ENCODE results near the gene MTG2. TPM values are rescaled to one million over a fixed set of nuclear protein-coding genes. Genes with fewer than 3 reads are reported as not detected.

MTG2 gene
- total RNA-seq, 1 experiment from 2014 or later = 27.9 TPM

- TF ChIP-seq ATF6 (CRISPR knock-in tag; IDR thresholded peaks at IDR 0.05) = no peak
Observed at GRCh38 chr20:62160876-62161275, 22.0 kb upstream of the MTG2 start (continued).

GRCh38 chr20:62161347-62161746, 21.5 kb upstream of the MTG2 start:
- peaks cover 28% of the 10 kb centered on the region for H3K36me3 Mint-ChIP-seq
- no peak overlapping the region for H3K4me3 Mint-ChIP-seq
- CTCF ChIA-PET = no interaction called here
- TF ChIP-seq ZNF219 (CRISPR knock-in tag; IDR thresholded peaks at IDR 0.05; ENCODE audit: borderline replicate concordance) (no peak), EMX1 (CRISPR knock-in tag; IDR thresholded peaks at IDR 0.05) (no peak)
- H3K9me3 Mint-ChIP-seq = no peaks in the 10 kb centered on the region
- DNase-seq (ENCODE audit: low spot score) (no peak), ATAC-seq (no peak)
- peaks cover under 1% of the 10 kb centered on the region; the same call in 1 of the 2 replicates for H3K4me1 Mint-ChIP-seq
- H3K27ac Mint-ChIP-seq = no peak overlapping the region
- no peaks in the 10 kb centered on the region for H3K27me3 Mint-ChIP-seq (ENCODE audit: low read depth)
- POLR2A ChIA-PET = no interaction called here

GRCh38 chr20:62162765-62163484, 19.9 kb upstream of the MTG2 start:
- ATAC-seq (no peak), DNase-seq (ENCODE audit: low spot score) (no peak)
- H3K27ac Mint-ChIP-seq = no peak overlapping the region
- ChIA-PET POLR2A (no interaction called here), CTCF (no interaction called here)
- H3K9me3 Mint-ChIP-seq = no peaks in the 10 kb centered on the region
- H3K36me3 Mint-ChIP-seq = peaks cover 28% of the 10 kb centered on the region
- H3K4me1 Mint-ChIP-seq = no peaks in the 10 kb centered on the region
- no peak overlapping the region for H3K4me3 Mint-ChIP-seq
- H3K27me3 Mint-ChIP-seq (ENCODE audit: low read depth) = no peaks in the 10 kb centered on the region
- TF ChIP-seq CREM (CRISPR knock-in tag; IDR thresholded peaks at IDR 0.05) (no peak), ARID4B (CRISPR knock-in tag; IDR thresholded peaks at IDR 0.05; ENCODE audit: borderline replicate concordance) (no peak), SMAD3 (CRISPR knock-in tag; IDR thresholded peaks at IDR 0.05; ENCODE audit: borderline replicate concordance) (no peak), ZNF512 (CRISPR knock-in tag; IDR thresholded peaks at IDR 0.05; ENCODE audit: borderline replicate concordance) (no peak), ZNF219 (CRISPR knock-in tag; IDR thresholded peaks at IDR 0.05; ENCODE audit: borderline replicate concordance) (no peak), RORB (CRISPR knock-in tag; IDR thresholded peaks at IDR 0.05) (no peak), AR (CRISPR knock-in tag; IDR thresholded peaks at IDR 0.05) (no peak), ZNF263 (CRISPR knock-in tag; IDR thresholded peaks at IDR 0.05; ENCODE audit: low read depth) (no peak), ZNF671 (CRISPR knock-in tag; IDR thresholded peaks at IDR 0.05) (no peak), ETV6 (CRISPR knock-in tag; IDR thresholded peaks at IDR 0.05) (no peak), ZBTB21 (CRISPR knock-in tag; IDR thresholded peaks at IDR 0.05; ENCODE audit: borderline replicate concordance) (no peak), NFE2L1 (CRISPR knock-in tag; IDR thresholded peaks at IDR 0.05) (no peak), ZNF396 (CRISPR knock-in tag; IDR thresholded peaks at IDR 0.05; ENCODE audit: borderline replicate concordance) (no peak), TEAD1 (CRISPR knock-in tag; IDR thresholded peaks at IDR 0.05) (no peak), TCF7 (CRISPR knock-in tag; IDR thresholded peaks at IDR 0.05; ENCODE audit: low read depth) (no peak), FOXJ3 (CRISPR knock-in tag; IDR thresholded peaks at IDR 0.05; ENCODE audit: borderline replicate concordance) (no peak), KAT7 (CRISPR knock-in tag; IDR thresholded peaks at IDR 0.05; ENCODE audit: borderline replicate concordance) (no peak), ATF6 (CRISPR knock-in tag; IDR thresholded peaks at IDR 0.05) (no peak)

Measured in WTC11 (cell line).